ENCODE measurements around the gene KDM4C.

- no peak for TF ChIP-seq EP300 (IDR thresholded peaks at IDR 0.05; ENCODE audit: low read depth)
- no peak for TF ChIP-seq POLR2A (IDR thresholded peaks at IDR 0.05)
- TF ChIP-seq, protein P1, sequence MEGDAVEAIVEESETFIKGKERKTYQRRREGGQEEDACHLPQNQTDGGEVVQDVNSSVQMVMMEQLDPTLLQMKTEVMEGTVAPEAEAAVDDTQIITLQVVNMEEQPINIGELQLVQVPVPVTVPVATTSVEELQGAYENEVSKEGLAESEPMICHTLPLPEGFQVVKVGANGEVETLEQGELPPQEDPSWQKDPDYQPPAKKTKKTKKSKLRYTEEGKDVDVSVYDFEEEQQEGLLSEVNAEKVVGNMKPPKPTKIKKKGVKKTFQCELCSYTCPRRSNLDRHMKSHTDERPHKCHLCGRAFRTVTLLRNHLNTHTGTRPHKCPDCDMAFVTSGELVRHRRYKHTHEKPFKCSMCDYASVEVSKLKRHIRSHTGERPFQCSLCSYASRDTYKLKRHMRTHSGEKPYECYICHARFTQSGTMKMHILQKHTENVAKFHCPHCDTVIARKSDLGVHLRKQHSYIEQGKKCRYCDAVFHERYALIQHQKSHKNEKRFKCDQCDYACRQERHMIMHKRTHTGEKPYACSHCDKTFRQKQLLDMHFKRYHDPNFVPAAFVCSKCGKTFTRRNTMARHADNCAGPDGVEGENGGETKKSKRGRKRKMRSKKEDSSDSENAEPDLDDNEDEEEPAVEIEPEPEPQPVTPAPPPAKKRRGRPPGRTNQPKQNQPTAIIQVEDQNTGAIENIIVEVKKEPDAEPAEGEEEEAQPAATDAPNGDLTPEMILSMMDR (IDR thresholded peaks at IDR 0.05): no peak
Measured at GRCh38 chr9:7085357-7085756, 327.6 kb downstream of the KDM4C start.
